DMS153 treated with DMSO at 0.1 percent for 48 hours (cell line): ENCODE measurements around the gene HSPB2.
"Not testable (repeated sequence)": the region's sequence is repeated elsewhere in the genome, so short reads cannot be mapped to it uniquely, and the experiment has no call there.

Experiments used
- DNase-seq: peaks from one replicate; lab custom pipeline; 2025; ENCODE audit not compliant: unreplicated experiment; lab: John Stamatoyannopoulos, UW

The HSPB2 gene

DNA sequence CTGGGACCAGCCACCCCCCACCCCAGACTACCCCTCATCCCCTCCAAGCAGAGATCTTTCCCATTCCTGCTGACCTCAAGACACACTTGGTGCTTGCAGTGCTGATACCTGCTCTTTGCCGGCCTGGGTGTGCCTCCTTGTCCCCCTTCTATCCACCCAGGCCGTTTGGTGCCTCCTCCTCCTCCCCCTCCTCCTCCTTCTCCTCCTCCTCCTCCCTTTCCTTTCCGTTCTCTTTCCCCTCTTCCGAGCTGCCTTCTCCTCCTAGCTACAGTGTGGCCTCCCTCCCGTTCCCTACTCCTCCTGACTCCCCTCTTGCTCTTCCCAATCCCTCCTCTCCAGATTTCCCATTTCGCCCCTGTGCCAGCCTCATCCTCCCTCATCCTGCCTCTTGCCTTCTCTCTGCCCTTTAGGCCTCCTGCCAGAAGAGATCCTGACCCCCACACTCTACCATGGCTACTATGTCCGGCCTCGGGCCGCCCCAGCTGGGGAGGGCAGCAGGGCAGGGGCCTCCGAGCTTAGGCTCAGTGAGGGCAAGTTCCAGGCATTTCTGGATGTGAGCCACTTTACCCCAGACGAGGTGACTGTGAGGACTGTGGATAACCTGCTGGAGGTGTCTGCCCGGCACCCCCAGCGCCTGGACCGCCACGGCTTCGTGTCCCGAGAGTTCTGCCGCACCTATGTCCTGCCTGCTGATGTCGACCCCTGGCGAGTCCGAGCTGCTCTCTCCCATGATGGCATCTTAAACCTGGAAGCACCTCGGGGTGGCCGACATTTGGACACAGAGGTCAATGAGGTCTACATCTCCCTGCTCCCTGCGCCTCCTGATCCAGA lies 712 bp downstream of the HSPB2 start:
- no peak for DNase-seq

DNA sequence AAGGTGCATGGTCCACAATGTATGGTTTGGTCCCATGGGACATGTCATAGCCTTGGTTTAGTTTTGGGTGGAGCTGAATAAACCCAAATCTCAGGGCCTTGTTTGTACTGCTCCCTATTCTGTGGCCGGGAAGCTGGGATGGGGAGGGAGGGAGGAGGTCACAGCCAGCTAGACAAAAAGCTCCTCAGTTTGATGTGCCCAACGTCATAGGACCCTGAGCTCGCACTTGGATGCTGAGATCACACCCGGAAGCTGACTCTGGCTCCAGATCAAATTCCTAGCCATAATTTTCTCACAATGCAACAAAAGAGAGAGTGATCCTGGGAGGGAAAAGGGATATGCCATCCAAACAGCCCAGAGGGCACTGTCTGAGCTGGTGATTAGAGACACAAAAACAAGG lies 1.5 kb downstream of the HSPB2 start:
- DNase-seq: peak; percentile 53

DNA sequence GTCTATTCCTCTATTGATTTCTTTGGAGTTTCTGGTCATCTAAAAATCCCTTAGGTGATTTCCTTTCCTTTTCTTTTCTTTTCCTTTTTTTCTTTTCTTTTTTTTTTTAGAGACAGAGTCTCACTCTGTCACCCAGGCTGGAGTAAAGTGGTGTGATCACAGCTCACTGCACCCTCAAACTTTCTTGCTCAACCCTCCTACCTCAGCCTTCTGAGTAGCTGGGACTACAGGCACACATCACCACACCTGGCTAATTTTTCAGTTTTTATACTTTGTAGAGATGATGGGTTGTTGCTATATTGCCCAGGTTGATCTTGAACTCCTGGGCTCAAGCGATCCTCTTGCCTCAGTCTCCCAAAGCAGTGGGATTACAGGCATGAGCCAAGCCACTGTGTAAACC lies 4.2 kb downstream of the HSPB2 start:
- no peak for DNase-seq

DNA sequence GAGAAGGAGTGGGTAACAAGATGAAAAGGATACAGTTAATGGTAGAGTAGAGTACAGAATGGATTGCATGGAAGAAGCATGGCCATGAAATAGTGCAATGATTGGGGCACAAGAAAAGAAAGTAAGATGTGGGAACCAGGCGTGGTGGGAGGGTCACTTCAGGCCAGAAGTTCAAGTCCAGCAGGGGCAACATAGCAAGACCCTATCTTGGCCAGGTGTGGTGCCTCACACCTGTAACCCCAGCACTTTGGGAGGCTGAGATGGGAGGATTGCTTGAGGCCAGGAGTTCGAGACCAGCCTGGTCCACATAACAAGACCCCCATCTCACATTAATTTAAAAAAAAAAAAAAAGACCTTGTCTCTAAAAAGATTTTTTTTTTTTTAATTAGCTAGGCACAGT lies 4.8 kb downstream of the HSPB2 start:
- DNase-seq: no peak

DNA sequence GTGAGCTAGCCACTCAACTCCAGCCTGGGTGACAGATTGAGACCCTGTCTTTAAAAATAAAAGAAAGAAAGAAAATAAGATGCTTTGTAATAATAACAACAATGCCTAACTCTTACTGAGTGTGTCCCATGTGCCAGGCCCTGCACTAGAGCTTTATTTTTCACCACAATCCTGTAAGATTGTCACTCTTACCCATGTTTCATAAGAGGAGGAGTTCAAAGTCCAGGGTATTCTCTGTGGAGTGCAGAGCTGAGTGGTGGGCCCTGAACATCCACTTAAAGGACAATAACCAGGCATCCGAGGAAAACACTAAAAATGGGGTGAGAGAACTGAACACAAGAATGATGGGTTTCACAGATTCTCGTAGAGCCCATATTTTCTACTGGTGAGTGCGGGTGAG lies 5.3 kb downstream of the HSPB2 start:
- no peak for DNase-seq

DNA sequence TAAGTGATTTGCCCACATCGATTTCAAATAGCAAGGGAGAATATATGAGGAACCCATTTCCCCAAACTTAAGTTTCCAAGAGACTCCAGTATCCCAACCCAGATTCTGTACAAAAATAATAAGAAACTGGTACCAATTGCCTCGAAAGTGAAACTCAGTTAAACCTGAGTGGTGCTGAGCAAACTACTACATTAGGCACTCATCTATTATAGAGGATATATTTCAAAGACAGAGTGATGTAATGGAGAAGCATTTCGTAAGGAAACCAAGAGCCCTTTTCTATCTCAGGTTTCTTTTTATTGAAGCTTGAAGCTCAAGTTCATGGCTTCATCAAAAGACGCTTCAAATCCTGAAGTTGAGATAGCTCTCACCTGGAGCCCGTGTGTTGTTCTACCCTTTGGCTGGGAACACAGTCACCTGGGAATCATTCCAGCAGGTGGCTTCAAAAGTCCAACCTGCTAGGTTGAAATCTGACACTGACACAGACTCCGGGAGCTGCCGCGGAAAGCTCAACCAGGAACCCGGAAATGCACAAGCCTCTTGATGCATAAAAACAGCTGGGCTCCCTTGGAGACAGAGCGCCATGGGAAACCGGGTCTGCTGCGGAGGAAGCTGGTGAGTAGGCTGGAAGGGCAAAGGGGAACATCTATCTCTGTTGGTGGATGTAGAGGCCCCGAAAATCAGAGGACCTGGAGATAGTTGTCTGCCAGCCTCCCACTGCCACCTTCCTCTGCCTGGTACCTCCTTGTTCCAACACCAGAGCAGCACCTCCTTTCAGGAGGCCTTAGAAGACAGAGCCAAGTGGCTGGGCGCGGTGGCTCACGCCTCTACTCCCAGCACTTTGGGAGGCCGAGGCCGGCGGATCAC lies 6.1 kb downstream of the HSPB2 start, which contains the start of gene C11orf52:
C11orf52 (plus strand) TSS at position 524 of the 867 bp plus-strand sequence; CDS start at position 584, 60 bp downstream.
- DNase-seq: peak; percentile 93

DNA sequence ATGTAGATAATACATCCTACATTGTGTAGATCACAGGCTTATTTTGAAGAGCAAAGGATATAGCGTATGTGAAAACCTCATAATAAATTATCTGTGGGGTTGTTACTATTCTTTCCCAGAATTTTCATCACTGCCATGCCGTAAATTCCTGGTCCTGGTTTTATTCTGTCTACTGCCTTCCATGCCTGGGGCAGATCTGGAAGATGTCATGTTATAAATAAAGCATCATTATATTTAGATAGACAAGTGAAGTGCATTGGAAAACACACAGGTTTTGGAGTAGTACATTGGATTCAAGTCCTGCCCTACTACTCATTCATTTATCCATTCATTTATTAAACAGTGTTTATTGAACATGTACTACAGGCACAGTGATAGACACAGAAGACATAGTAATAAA lies 8.4 kb downstream of the HSPB2 start:
- no peak for DNase-seq

DNA sequence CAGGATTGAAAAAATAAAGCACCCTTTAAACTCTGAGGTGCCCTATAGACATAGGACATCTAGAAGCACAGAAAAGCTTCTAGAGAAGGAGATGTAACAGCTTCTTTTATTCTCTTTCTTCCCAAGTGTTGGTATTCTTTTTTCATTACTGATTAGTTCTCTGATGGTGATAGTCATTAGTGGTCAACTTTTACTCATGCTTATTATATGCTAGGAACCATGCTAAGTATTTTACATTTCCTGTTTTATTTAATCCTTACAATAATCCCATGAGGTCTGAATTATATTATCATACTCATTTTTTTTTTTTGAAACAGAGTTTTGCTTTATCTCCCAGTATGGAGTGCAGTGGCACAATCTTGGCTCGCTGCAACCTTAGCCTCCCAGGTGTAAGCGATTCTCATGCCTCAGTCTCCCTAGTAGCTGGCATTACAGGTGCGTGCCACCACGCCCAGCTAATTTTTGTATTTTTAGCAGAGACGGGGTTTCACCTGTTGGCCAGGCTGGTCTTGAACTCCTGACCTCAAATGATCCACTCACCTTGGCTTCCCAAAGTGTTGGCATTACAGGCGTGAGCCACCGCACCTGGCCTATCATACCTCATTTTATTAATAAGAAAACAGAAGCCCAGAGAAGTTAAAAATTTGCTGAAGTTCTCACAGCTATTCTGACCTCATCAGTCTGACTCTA lies 9.2 kb downstream of the HSPB2 start:
- DNase-seq: no peak

DNA sequence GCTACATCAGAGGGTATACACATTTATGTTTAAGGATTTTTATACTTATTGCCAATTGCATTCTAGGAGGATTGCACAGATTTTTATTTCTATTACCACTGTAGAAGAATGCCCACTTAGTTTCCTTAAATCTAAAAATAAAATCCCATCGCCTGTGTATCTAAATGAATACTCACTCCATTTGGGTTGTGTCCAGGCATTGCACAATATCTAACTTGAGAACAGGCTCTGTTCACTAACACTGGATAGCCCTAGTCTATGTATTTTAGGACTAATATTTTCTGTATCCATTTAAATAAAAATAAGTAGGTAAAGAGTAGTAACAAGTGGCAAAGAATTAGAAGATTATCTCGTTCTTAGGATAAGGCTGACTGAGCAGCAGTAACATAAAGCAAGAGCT lies 10.3 kb downstream of the HSPB2 start:
- no peak for DNase-seq

DNA sequence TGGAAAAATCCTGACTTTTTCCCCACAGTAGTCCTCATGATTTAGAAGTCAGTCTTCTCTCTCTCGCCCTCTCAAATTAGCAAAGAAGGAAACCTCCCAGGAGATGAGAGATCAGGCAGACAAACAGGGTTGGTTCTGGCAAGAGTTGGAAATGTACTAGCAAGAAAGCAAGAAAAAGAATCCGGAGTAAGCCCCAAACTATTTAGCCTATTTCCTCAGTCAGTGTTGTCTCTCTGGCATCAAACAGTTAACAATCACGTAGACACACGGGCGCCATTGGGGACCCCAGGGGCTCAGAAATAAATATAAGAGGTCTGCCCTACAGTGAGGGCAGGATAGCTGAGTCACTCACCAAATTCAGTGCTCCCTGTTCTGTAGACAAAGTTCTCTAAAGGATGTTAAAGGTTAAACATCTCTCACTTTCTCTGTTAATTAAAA lies 10.8 kb downstream of the HSPB2 start:
- DNase-seq: no peak

DNA sequence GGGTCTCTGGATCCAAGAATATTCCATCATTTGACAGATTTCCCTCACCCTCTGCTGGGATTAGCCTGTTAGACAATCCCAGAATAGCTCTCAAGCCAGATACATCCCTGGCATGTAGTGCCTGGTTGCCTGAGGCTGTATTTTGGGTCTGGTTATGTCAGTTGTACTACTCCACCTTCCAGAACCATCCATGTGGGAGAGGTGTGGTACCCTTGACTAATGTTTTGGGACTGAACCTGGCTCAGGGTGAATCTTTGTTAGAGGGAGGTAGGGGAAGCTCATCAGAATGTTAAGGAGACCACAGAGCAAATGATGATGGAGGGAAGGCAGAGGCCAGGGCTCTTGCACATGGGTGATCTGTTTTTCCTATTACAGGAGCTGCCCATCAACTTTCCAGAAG lies 11.4 kb downstream of the HSPB2 start:
- no peak for DNase-seq

DNA sequence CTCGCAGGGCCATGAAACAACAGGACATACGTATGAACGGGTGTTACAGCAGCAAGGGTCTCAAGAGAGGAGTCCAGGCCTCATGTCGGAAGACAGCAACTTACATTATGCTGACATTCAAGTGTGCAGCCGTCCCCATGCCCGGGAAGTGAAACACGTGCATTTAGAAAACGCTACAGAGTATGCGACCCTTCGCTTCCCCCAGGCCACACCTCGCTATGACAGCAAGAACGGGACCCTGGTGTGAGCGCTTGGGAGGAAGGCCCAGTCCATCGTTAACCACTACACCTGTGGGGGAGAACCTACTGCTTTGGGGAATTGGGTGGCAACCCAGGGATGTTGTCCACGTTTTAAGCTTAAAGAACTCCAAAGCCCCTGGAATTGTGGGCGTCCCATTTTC lies 13.4 kb downstream of the HSPB2 start:
- DNase-seq: no peak

DNA sequence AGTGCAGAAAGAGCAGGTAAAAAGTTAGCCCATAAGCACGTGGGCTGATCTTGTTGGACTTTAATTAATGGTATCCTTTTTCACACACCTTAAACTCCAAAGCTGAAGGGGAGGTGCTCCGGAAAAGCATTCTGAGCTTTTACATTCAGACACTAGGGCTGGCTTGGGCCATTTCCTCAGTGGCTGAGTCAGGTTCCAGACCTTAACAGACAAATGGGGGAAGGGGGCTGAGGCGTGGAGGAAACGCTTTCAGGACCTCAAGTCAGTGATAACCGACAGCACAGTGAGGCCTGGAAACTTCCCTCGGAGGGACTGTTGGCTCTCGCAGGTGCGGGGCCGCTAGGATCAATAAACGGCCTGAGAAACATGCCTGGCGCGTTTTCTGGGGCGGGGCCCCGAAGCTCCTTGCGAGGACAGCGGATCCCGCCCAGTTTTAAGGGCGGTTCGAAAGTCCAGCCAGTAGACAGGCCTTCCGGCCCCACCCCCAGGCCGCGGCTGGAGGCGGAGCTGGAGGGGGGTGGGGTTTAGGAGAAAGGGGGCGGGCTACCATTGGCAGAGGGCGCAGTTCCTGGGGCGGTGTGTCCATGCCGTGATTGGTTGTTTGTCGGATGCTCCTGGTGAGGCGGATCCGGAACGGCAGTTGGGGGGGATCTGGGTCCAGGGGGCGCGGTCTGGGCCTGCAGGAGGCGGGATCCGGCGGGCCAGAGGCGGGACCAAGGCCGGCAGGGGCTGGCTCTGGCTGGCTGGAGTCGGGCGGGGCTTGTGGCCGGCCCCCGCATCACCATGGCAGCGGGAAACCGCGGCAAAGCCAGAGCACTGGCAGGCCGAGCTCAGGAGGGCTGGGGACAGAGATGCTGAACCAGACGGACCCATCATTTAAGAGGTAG lies 14.2 kb downstream of the HSPB2 start:
- DNase-seq: peak; percentile 98

DNA sequence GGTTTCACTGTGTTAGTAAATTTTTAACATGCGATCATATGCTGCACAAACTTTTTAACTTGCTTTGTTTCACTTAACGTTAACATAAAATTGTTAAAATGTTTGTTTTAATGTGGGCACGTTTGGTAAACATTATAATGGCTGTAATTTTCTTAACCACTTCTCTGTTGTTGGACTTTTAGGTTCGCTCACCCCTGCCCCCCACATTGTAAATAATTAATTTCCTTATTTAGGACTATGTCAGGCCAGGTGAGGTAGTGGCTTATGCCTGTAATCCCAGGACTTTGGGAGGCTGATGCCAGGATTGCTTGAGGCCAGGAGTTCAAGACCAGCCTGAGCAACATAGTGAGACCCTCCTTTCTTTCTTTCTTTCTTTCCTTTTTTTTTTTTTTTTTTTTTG lies 17.9 kb downstream of the HSPB2 start:
- no peak for DNase-seq

DNA sequence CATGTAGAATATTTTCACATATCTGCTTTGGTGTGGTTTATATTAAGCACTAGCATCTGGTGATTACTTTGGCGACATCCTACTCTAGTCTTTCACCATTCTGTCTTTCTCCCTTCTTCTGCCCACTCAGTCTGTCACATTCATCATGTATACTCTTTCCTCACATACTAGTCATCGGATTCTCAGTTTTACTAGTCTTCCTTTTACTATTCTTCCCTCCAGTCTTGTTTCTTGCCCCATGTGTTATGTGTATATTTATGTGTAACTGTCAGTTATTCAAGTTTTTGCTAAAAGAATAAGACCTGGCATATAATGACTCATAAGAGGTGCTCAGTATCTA lies 20.0 kb downstream of the HSPB2 start:
- DNase-seq: no peak

DNA sequence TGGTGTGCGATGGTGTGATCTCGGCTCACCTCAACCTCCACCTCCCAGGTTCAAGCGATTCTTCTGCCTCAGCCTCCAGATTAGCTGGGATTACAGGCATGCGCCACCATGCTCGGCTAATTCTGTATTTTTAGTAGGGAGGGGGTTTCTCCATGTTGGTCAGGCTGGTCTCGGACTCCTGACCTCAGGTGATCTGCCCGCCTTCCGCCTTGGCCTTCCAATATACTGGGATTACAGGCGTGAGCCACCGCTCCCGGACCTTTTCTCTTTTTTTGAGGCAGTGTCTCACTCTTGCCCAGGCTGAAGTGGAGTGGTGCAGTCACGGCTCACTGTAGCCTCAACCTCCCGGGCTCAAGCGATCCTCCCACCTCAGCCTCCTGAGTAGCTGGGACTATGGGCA lies 20.6 kb downstream of the HSPB2 start:
- not testable (repeated sequence) for DNase-seq

DNA sequence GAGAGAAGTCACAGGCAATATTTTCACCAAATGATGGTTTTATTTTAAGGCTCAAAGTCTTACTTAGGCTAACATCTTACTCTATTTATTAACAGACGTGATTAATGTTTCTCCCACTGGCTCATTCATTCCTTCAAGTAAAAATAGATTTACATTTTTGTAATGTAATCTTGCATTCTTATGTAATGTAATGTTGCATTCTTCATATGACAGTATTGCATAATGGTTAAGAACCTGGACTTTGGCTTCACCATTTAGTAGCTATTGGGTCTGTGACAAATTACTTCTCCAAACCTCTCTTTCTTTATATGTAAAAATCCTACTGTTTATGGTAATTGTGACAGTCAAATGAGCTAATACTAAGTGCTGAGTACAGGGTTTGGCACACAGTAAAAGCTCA lies 21.3 kb downstream of the HSPB2 start:
- no peak for DNase-seq

DNA sequence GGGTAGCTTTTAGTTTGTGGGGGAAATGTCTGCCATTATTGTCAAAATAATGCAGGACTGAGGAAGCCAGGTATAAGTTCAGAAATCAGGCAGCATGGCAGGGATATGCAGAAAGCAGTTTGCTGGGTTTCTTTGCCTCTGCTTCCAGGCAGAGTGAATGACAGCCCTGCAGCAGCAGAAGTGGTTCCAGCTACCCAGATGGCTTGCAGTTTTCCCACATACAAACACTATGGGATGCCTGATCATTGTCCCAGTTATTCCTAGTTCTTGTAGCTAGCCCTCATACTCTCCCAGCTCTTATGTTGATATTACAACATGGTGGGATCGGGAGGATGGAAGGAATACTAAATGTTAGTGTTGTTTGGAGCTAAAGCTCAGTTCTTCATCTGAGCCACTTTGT lies 21.8 kb downstream of the HSPB2 start:
- no peak for DNase-seq

DNA sequence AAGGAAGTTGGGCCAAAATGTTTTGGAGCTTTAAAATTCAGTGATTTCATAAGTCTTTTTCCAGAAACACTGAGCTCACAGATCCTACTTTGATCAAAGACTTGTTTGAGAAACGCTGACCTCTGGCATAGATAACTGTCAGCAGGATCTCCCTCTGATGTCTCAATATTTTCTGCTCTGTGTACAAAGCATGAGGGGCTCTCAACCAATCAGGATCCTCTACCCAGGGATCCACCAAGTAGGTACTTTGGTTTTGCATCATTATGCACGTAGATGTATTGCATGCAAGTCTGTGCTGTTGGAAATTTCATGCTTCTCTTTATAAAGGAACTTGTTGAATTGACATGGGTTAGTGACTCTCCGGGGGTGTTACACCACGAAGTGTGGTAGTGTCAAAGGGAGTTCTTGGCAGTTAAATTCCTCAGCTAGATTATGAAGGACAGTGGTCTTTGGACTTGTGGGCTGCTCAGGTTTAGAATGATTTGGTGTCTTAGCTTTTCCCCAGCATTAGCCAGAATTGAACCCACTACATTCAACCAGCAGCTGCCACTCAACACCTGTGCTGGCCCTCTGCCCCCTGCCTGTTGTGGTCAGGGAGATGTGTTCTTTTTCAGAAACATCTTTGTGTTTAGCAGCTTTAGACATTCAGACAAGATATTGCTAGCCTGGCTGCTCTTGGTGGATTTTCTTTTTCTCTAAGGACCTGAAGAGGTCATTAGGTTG lies 22.9 kb downstream of the HSPB2 start:
- DNase-seq: no peak

DNA sequence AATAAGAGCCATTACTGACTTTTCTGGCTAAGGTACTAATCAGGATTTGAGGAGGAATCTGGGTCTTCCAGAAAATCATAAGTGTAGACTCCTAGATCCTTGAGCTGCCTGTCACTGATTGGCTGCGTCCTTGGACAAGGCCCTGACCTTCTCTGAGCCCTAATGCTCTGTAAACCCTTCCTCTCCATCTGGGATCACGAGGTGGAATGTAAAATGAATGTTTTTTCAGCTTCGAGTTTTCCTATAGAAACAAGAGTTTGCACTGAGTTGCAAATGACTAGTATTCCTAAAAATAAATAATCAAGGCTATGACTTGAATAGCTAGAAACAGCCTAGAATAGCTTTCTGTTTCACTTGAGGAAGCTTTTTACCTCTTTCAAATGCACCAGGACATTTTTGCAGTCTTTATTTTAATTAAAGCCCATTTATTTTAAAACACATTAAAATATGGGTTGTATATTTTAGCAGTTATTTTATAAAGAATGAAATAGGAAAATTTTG lies 23.6 kb downstream of the HSPB2 start:
- DNase-seq: no peak
